H9 (cell line): Measurements from ENCODE around the gene SMAD6. TPM values are rescaled to one million over a fixed set of nuclear protein-coding genes. Genes with fewer than 3 reads are reported as not detected.

Experiments
- DNase-seq: peaks from one replicate; pipeline ENCODE4 v3.0.0-alpha.2; 2017
- H2AFZ ChIP-seq: one replicate; pipeline ENCODE4 v1.6.1; 2013; ENCODE audit warnings: mild to moderate bottlenecking, low read length, control low read depth, moderate library complexity
- H2AK5ac ChIP-seq: 2 replicates; pipeline ENCODE4 v1.6.1; 2013; ENCODE audit warnings: low read length, control low read depth, mixed read lengths; ENCODE audit not compliant: insufficient read length
- H2BK120ac ChIP-seq: one replicate; pipeline ENCODE4 v1.6.1; 2013; ENCODE audit warnings: low read depth, mild to moderate bottlenecking, low read length, control low read depth, inconsistent platforms; ENCODE audit not compliant: poor library complexity, severe bottlenecking
- H2BK12ac ChIP-seq: 2 replicates; pipeline ENCODE4 v1.6.1; 2013; ENCODE audit warnings: low read length, control low read depth, mixed read lengths, low read depth; ENCODE audit not compliant: insufficient read length
- H2BK15ac ChIP-seq: 2 replicates; pipeline ENCODE4 v1.6.1; 2013; ENCODE audit warnings: low read depth, low read length, control low read depth
- H2BK20ac ChIP-seq: one replicate; pipeline ENCODE4 v1.6.1; 2013; ENCODE audit warnings: low read depth, mild to moderate bottlenecking, low read length, control low read depth, inconsistent platforms; ENCODE audit not compliant: poor library complexity, severe bottlenecking
- H2BK5ac ChIP-seq: 2 replicates; pipeline ENCODE4 v1.6.1; 2013; ENCODE audit warnings: low read length, control low read depth, mixed read lengths; ENCODE audit not compliant: insufficient read length
- H3K14ac ChIP-seq: 2 replicates; pipeline ENCODE4 v1.6.1; 2013; ENCODE audit warnings: low read length, control low read depth; ENCODE audit not compliant: insufficient read depth
- H3K18ac ChIP-seq: 2 replicates; pipeline ENCODE4 v1.6.1; 2013; ENCODE audit warnings: low read depth, mild to moderate bottlenecking, mixed read lengths, low read length, control low read depth; ENCODE audit not compliant: insufficient read length
- H3K23ac ChIP-seq: 2 replicates; pipeline ENCODE4 v1.6.1; 2013; ENCODE audit warnings: low read length, control low read depth, mixed read lengths, low read depth; ENCODE audit not compliant: insufficient read length
- H3K23me2 ChIP-seq: 2 replicates; pipeline ENCODE4 v1.6.1; 2013; ENCODE audit warnings: low read depth, mild to moderate bottlenecking, mixed read lengths, low read length, control low read depth; ENCODE audit not compliant: insufficient read length, poor library complexity, severe bottlenecking
- H3K27ac ChIP-seq: 2 replicates; pipeline ENCODE4 v1.5.1; 2013; ENCODE audit warnings: low read length, control low read depth, mixed read lengths, low read depth; ENCODE audit not compliant: insufficient read length
- H3K27me3 ChIP-seq: 2 replicates; pipeline ENCODE4 v1.6.1; 2013; ENCODE audit warnings: low read length, control low read depth, inconsistent platforms; ENCODE audit not compliant: insufficient read depth
- H3K4ac ChIP-seq: 2 replicates; pipeline ENCODE4 v1.6.1; 2013; ENCODE audit warnings: low read depth, mild to moderate bottlenecking, control low read depth, inconsistent platforms, low read length, moderate library complexity
- H3K4me1 ChIP-seq: 2 replicates; pipeline ENCODE4 v1.6.1; 2013; ENCODE audit warnings: low read length, control low read depth, inconsistent platforms; ENCODE audit not compliant: insufficient read depth
- H3K4me2 ChIP-seq: 2 replicates; pipeline ENCODE4 v1.6.1; 2013; ENCODE audit warnings: low read length, control low read depth, mixed read lengths; ENCODE audit not compliant: insufficient read length, insufficient read depth
- H3K56ac ChIP-seq: 2 replicates; pipeline ENCODE4 v1.6.1; 2013; ENCODE audit warnings: low read depth, mild to moderate bottlenecking, mixed read lengths, low read length, control low read depth; ENCODE audit not compliant: insufficient read length
- H3K79me1 ChIP-seq: 2 replicates; pipeline ENCODE4 v1.6.1; 2013; ENCODE audit warnings: low read depth, mild to moderate bottlenecking, moderate library complexity, low read length, control low read depth, inconsistent platforms; ENCODE audit not compliant: insufficient read depth, poor library complexity, severe bottlenecking
- H3K79me2 ChIP-seq: 2 replicates; pipeline ENCODE4 v1.6.1; 2013; ENCODE audit warnings: low read length, control low read depth, inconsistent platforms; ENCODE audit not compliant: insufficient read depth
- H3K9ac ChIP-seq: 2 replicates; pipeline ENCODE4 v1.6.1; 2013; ENCODE audit warnings: low read length, control low read depth, mixed read lengths; ENCODE audit not compliant: insufficient read length; ENCODE audit errors: extremely low read depth
- H3K9me3 ChIP-seq: one replicate; pipeline ENCODE4 v1.6.1; 2013; ENCODE audit warnings: low read depth, low read length, inconsistent platforms; ENCODE audit not compliant: control insufficient read depth
- H3T11ph ChIP-seq: one replicate; pipeline ENCODE4 v1.6.1; 2013; ENCODE audit warnings: mild to moderate bottlenecking, low read length, control low read depth, inconsistent platforms
- H4K20me1 ChIP-seq: one replicate; pipeline ENCODE4 v1.6.1; 2013; ENCODE audit not compliant: control insufficient read depth, insufficient read length, insufficient read depth
- H4K5ac ChIP-seq: 2 replicates; pipeline ENCODE4 v1.6.1; 2013; ENCODE audit warnings: low read depth, mild to moderate bottlenecking, mixed read lengths, low read length, control low read depth; ENCODE audit not compliant: insufficient read length
- H4K8ac ChIP-seq: replicated peaks from 2 replicates; pipeline ENCODE4 v1.6.1; 2013; ENCODE audit warnings: low read length, control low read depth, mixed read lengths, low read depth; ENCODE audit not compliant: insufficient read length
- H4K91ac ChIP-seq: 2 replicates; pipeline ENCODE4 v1.6.1; 2013; ENCODE audit warnings: low read depth, mild to moderate bottlenecking, moderate library complexity, mixed read lengths, low read length, control low read depth; ENCODE audit not compliant: insufficient read length
- H3K27ac Mint-ChIP-seq, 3 experiments: 2 replicates in 2 of 3; 3 replicates in 1 of 3; pipeline ENCODE4 v1.8.0; 2020 to 2021; ENCODE audit warnings: mixed read lengths in 3 of 3, mild to moderate bottlenecking in 1 of 3, moderate library complexity in 1 of 3
- H3K27me3 Mint-ChIP-seq: 2 replicates; pipeline ENCODE4 v1.8.0; 2021; ENCODE audit warnings: low read depth, mild to moderate bottlenecking, moderate library complexity, mixed read lengths
- H3K36me3 Mint-ChIP-seq, 3 experiments: 2 replicates in 2 of 3; 3 replicates in 1 of 3; pipeline ENCODE4 v1.8.0; 2020 to 2021; ENCODE audit warnings: low read depth in 3 of 3, mixed read lengths in 3 of 3; ENCODE audit not compliant: insufficient read depth in 1 of 3
- H3K4me1 Mint-ChIP-seq, 2 experiments: 2 replicates each; pipeline ENCODE4 v1.8.0; 2020; ENCODE audit warnings: mixed read lengths in 2 of 2
- H3K4me3 Mint-ChIP-seq, 2 experiments: 2 replicates in 1 of 2; 3 replicates in 1 of 2; pipeline ENCODE4 v1.8.0; 2020 to 2021; ENCODE audit warnings: mild to moderate bottlenecking in 2 of 2, mixed read lengths in 2 of 2, moderate library complexity in 1 of 2
- H3K9me3 Mint-ChIP-seq, 2 experiments: 2 replicates in 1 of 2; 3 replicates in 1 of 2; pipeline ENCODE4 v1.8.0; 2020; ENCODE audit warnings: mild to moderate bottlenecking in 2 of 2, mixed read lengths in 2 of 2, moderate library complexity in 1 of 2
- WGBS: extraction: QIAGEN DNeasy Blood & Tissue Kit; methylation state at CpG from one replicate; pipeline ENCODE4 v1.1.7; 2013; ENCODE audit warnings: missing lambda C conversion rate, low lambda C conversion rate, mixed read lengths; ENCODE audit not compliant: insufficient read length; ENCODE audit errors: extremely low coverage; 5-methylcytosine and 5-hydroxymethylcytosine counted together
- total RNA-seq: library from RNA; stranded (reverse); gene quantifications from 2 replicates; pipeline ENCODE4 v1.2.1, GENCODE V29; 2021
- TF ChIP-seq, protein P1 (sequence below): fragments of 200-600 bp; sonication (generic); conservative IDR thresholded peaks from 3 replicates; pipeline ENCODE4 v1.8.0; 2021; ENCODE audit warnings: antibody characterized with exemption, mild to moderate bottlenecking

Gene SMAD6
- total RNA-seq, 1 experiment from 2014 or later, result 6.0 TPM

- no peaks in the 10 kb centered on the region for H4K20me1 ChIP-seq
- no peak overlapping the region for H2AFZ ChIP-seq
- H3K79me1 ChIP-seq, result no peaks in the 10 kb centered on the region
- no peak overlapping the region for H4K8ac ChIP-seq
- H3K4me2 ChIP-seq, result no peak overlapping the region
- no peaks in the 10 kb centered on the region for H3K23me2 ChIP-seq
- DNase-seq, result no peak
- H4K5ac ChIP-seq, result no peak overlapping the region
- no peak overlapping the region for H4K91ac ChIP-seq
- Mint-ChIP-seq H3K27me3 (no peaks in the 10 kb centered on the region), H3K27ac (peak overlapping the region; percentile 66 to 87 (median 76); a peak in 4 of 7 replicates), H3K36me3 (no peaks in the 10 kb centered on the region; a peak in 2 of 7 replicates), H3K4me3 (no peak overlapping the region), H3K9me3 (no peaks in the 10 kb centered on the region), H3K4me1 (peaks cover 76 to 81% of the 10 kb centered on the region in 2 experiments)
- H3K9ac ChIP-seq, result no peak overlapping the region
- H2BK120ac ChIP-seq, result no peak overlapping the region
- H3K4me1 ChIP-seq, result peaks cover 22% of the 10 kb centered on the region; the same call in 1 of the 2 replicates
- H3K27me3 ChIP-seq, result no peaks in the 10 kb centered on the region
- H3K18ac ChIP-seq, result no peak overlapping the region
- H3K14ac ChIP-seq, result no peak overlapping the region
- no peak overlapping the region for H3T11ph ChIP-seq
- no peak overlapping the region for H3K56ac ChIP-seq
- no peak overlapping the region for H3K23ac ChIP-seq
- no peak overlapping the region for H2BK12ac ChIP-seq
- no peaks in the 10 kb centered on the region for H3K9me3 ChIP-seq
- 0 out of 2 replicates have a peak overlapping the region, but pooled peaks have one; percentile 68 for H2BK15ac ChIP-seq
- H3K4ac ChIP-seq, result no peak overlapping the region
- TF ChIP-seq, protein P1, sequence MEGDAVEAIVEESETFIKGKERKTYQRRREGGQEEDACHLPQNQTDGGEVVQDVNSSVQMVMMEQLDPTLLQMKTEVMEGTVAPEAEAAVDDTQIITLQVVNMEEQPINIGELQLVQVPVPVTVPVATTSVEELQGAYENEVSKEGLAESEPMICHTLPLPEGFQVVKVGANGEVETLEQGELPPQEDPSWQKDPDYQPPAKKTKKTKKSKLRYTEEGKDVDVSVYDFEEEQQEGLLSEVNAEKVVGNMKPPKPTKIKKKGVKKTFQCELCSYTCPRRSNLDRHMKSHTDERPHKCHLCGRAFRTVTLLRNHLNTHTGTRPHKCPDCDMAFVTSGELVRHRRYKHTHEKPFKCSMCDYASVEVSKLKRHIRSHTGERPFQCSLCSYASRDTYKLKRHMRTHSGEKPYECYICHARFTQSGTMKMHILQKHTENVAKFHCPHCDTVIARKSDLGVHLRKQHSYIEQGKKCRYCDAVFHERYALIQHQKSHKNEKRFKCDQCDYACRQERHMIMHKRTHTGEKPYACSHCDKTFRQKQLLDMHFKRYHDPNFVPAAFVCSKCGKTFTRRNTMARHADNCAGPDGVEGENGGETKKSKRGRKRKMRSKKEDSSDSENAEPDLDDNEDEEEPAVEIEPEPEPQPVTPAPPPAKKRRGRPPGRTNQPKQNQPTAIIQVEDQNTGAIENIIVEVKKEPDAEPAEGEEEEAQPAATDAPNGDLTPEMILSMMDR, result no peak
- H3K79me2 ChIP-seq, result no peaks in the 10 kb centered on the region
- no peak overlapping the region for H2BK20ac ChIP-seq
- no peak overlapping the region for H2BK5ac ChIP-seq
- no peak overlapping the region for H3K27ac ChIP-seq
- WGBS, result no CpG with 5 or more reads among the region's 10 CpGs
- no peak overlapping the region for H2AK5ac ChIP-seq
Measured at GRCh38 chr15:66747886-66748707, 46.1 kb downstream of the SMAD6 start.
